Measurements from ENCODE around the gene DOCK4. TPM values are rescaled to one million over a fixed set of nuclear protein-coding genes. Genes with fewer than 3 reads are reported as not detected.
"Not testable (repeated sequence)": the region's sequence is repeated elsewhere in the genome, so short reads cannot be mapped to it uniquely, and the experiment has no call there.

DOCK4 gene
- total and polyA plus RNA-seq, 7 donors: 3.0 to 28.5 (median 14.1) TPM

DNA sequence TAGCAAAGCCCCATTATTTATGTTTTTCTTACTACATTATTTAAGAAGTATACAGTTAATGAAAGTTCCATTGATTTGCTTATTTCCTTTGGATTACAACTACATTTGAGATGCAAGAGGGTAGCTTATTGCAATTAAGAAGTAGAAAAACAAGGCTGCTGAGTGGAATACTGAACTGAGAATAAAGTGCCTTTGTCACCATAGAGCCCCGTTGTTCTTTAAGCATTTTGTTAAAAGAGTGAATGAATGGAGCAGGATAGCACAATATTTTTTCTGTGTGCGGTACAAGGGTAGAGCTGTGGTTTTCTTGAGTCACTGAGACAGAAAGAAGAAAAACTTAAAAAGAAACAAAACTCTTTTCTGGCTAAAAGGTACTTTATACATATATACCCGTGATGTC, 45.9 kb upstream of the DOCK4 start:
- TF ChIP-seq, protein P1, sequence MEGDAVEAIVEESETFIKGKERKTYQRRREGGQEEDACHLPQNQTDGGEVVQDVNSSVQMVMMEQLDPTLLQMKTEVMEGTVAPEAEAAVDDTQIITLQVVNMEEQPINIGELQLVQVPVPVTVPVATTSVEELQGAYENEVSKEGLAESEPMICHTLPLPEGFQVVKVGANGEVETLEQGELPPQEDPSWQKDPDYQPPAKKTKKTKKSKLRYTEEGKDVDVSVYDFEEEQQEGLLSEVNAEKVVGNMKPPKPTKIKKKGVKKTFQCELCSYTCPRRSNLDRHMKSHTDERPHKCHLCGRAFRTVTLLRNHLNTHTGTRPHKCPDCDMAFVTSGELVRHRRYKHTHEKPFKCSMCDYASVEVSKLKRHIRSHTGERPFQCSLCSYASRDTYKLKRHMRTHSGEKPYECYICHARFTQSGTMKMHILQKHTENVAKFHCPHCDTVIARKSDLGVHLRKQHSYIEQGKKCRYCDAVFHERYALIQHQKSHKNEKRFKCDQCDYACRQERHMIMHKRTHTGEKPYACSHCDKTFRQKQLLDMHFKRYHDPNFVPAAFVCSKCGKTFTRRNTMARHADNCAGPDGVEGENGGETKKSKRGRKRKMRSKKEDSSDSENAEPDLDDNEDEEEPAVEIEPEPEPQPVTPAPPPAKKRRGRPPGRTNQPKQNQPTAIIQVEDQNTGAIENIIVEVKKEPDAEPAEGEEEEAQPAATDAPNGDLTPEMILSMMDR (IDR thresholded peaks at IDR 0.05): no peak
- TF ChIP-seq EP300 (IDR thresholded peaks at IDR 0.05): no peak
- TF ChIP-seq POLR2A (IDR thresholded peaks at IDR 0.05): no peak
- TF ChIP-seq POLR2AphosphoS5 (IDR thresholded peaks at IDR 0.05): no peak
- no peak overlapping the region for H3K4me3 ChIP-seq
- no peaks in the 10 kb centered on the region for H3K27me3 ChIP-seq
- DNase-seq: no peak
- H3K27ac ChIP-seq: no peak overlapping the region
- no peaks in the 10 kb centered on the region for H3K36me3 ChIP-seq
- no peaks in the 10 kb centered on the region for H3K9me3 ChIP-seq
- intact Hi-C loops (cut with DNase I): no loop called here
- no peaks in the 10 kb centered on the region for H3K4me1 ChIP-seq
- 86 to 95% methylated on average over 3 of the region's 3 CpGs for WGBS, 2 donors

DNA sequence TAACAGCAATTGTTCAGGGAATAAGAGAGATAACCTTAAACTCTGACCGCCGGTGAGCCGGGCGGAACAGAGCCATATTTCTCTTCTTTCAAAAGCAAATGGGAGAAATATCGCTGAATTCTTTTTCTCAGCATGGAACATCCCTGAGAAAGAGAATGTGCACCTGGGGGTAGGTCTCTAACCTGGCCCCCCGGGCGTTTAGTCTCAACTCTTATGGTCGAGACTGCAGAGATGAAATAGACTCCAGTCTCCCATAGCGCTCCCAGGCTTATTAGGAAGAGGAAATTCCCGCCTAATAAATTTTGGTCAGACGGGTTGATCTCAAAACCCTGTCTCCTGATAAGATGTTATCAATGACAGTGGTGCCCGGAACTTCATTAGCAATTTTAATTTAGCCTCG, 43.8 kb upstream of the DOCK4 start:
- H3K4me3 ChIP-seq; H3K9me3 ChIP-seq; intact Hi-C loops (cut with DNase I); H3K27me3 ChIP-seq; H3K4me1 ChIP-seq; H3K27ac ChIP-seq; DNase-seq; H3K36me3 ChIP-seq: not testable (repeated sequence)
- WGBS, 2 donors: 88 to 94% methylated on average over 13 of the region's 13 CpGs

DNA sequence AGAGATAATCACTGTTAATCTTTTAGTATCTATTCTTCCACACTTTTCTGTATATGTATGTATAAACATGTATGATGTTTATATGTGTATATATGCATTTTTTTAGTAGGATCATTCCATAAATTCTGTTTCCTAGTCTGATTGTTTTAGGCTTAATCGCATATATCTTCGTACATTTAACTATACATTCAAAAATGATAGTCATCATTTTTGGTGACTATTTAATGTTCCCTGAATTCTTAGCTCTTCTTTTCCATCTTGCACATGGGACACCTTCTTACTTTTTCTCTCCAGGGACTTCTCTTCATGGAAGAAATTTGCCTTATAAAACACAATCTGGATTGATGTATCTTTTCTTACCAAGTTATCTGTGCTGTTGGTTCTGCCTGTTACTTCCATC, 42.4 kb upstream of the DOCK4 start:
- 97 to 100% methylated on average over 2 of the region's 2 CpGs for WGBS, 2 donors
- intact Hi-C loops (cut with DNase I): no loop called here
- DNase-seq: no peak
- Histone ChIP-seq H3K4me1 (no peaks in the 10 kb centered on the region), H3K36me3 (no peaks in the 10 kb centered on the region), H3K27me3 (no peaks in the 10 kb centered on the region), H3K9me3 (no peaks in the 10 kb centered on the region), H3K27ac (no peak overlapping the region), H3K4me3 (no peak overlapping the region)
- TF ChIP-seq EP300 (IDR thresholded peaks at IDR 0.05) (no peak), POLR2A (IDR thresholded peaks at IDR 0.05) (no peak), POLR2AphosphoS5 (IDR thresholded peaks at IDR 0.05) (no peak)
- TF ChIP-seq, protein P1 (IDR thresholded peaks at IDR 0.05): no peak

DNA sequence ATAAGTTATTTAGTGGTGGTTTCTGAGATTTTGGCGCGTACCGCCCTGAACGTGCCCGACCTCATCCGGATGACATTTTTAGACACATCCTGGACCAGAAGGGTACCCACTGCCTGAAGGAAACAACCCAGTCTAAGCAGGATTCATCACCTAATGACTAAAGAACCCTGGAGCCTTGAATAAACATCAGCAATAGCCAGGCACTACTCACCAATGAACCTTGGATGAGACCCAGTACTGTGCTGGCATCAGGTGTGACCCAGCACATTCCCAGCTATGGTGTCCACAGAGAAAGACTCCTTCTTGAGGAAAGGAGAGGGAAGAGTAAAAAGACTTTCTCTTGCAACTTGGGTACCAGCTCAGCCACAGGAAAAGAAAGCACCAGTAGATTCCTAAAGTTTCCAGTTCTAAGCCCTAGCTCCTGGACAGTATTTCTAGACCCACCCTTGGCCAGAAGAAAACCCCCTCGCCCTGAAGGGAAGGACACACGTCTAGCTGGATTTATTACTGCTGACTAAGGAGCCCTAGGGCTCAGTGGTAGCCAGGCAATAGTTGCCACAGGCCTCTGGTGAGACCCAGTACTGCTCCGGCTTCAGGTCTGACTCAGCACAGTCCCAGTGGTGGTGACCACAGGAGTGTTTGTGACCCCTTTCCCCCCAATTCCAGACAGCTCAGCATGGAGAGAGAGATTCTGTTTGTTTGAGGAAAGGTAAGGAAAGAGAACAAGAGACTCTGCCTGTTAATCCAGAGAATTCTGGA, 32.8 kb upstream of the DOCK4 start:
- H3K4me3 ChIP-seq: no peak overlapping the region
- WGBS, 2 donors: 89 to 96% methylated on average over 9 of the region's 9 CpGs
- intact Hi-C loops (cut with DNase I): no loop called here
- H3K4me1 ChIP-seq: no peaks in the 10 kb centered on the region
- H3K27me3 ChIP-seq: no peaks in the 10 kb centered on the region
- H3K9me3 ChIP-seq: no peaks in the 10 kb centered on the region
- TF ChIP-seq, protein P1 (IDR thresholded peaks at IDR 0.05): no peak
- no peak for TF ChIP-seq POLR2AphosphoS5 (IDR thresholded peaks at IDR 0.05)
- no peak for TF ChIP-seq POLR2A (IDR thresholded peaks at IDR 0.05)
- TF ChIP-seq EP300 (IDR thresholded peaks at IDR 0.05): no peak
- DNase-seq: no peak
- H3K36me3 ChIP-seq: no peaks in the 10 kb centered on the region
- H3K27ac ChIP-seq: no peak overlapping the region

DNA sequence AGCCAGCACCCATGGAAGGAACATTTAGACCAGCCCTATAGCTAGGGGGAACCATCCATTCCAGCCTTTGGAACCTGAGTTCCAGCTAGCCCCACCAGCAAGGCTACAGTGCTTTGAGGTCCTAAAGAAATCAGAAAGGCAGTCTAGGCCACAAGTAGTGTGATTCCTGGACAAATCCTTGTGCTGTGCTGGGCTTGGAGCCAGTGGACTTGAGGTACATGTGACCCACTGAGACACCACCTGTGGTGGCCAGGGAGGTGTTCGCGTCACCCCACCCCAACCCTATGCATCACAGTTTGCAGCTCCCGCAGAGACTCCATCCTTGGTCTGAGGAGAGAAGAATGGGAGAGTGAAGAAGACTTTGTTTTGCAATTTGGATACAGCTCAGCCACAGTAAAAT, 32.1 kb upstream of the DOCK4 start:
- no peaks in the 10 kb centered on the region for H3K27me3 ChIP-seq
- H3K9me3 ChIP-seq: no peaks in the 10 kb centered on the region
- H3K4me3 ChIP-seq: no peak overlapping the region
- 99% methylated on average over 3 of the region's 3 CpGs for WGBS, 2 donors
- intact Hi-C loops (cut with DNase I): no loop called here
- TF ChIP-seq, protein P1 (IDR thresholded peaks at IDR 0.05): no peak
- no peak for TF ChIP-seq POLR2A (IDR thresholded peaks at IDR 0.05)
- TF ChIP-seq POLR2AphosphoS5 (IDR thresholded peaks at IDR 0.05): no peak
- TF ChIP-seq EP300 (IDR thresholded peaks at IDR 0.05): no peak
- H3K36me3 ChIP-seq: no peaks in the 10 kb centered on the region
- peaks cover 0 to 2% (median 0%) of the 10 kb centered on the region in 4 donors for H3K4me1 ChIP-seq
- no peak overlapping the region for H3K27ac ChIP-seq
- DNase-seq: no peak
